Hepatic stellate cell (primary cell): Measurements from ENCODE around the gene STK10.
A peak's percentile ranks its signal among the peaks of the same experiment; 100 is the strongest.
"Not testable (repeated sequence)": the region's sequence is repeated elsewhere in the genome, so short reads cannot be mapped to it uniquely, and the experiment has no call there.

ENCODE experiments used
- DNase-seq: peaks from one replicate; pipeline ENCODE4 v3.0.0; 2011; ENCODE audit warnings: low spot score

The STK10 gene

GRCh38 chr5:172165465-172165864 is 22.6 kb downstream of the STK10 start:
- no peak for DNase-seq

- no peak for DNase-seq
Measured at GRCh38 chr5:172164769-172165212, 23.2 kb downstream of the STK10 start.

- DNase-seq: no peak
Measured at GRCh38 chr5:172163346-172163745, 24.7 kb downstream of the STK10 start.

- no peak for DNase-seq
Measured at GRCh38 chr5:172162987-172163343, 25.1 kb downstream of the STK10 start.

- peak; percentile 57 for DNase-seq
Measured at GRCh38 chr5:172162323-172162986, 25.6 kb downstream of the STK10 start.

GRCh38 chr5:172160506-172160905 is 27.5 kb downstream of the STK10 start:
- DNase-seq: no peak

- DNase-seq: no peak
Measured at GRCh38 chr5:172159016-172159415, 29.0 kb downstream of the STK10 start.

- no peak for DNase-seq
Measured at GRCh38 chr5:172156541-172156994, 31.5 kb downstream of the STK10 start.

- DNase-seq: not testable (repeated sequence)
Measured at GRCh38 chr5:172155101-172155500, 32.9 kb downstream of the STK10 start.

- no peak for DNase-seq
Measured at GRCh38 chr5:172153695-172154094, 34.3 kb downstream of the STK10 start.

- DNase-seq: no peak
Measured at GRCh38 chr5:172151661-172152210, 36.3 kb downstream of the STK10 start.

GRCh38 chr5:172150514-172151425 is 37.3 kb downstream of the STK10 start:
- DNase-seq: peak; percentile 36

GRCh38 chr5:172149481-172149880 is 38.5 kb downstream of the STK10 start:
- DNase-seq: not testable (repeated sequence)

GRCh38 chr5:172149073-172149472 is 39.0 kb downstream of the STK10 start:
- DNase-seq: peak; percentile 88

- no peak for DNase-seq
Measured at GRCh38 chr5:172148381-172148780, 39.6 kb downstream of the STK10 start.

- DNase-seq: no peak
Measured at GRCh38 chr5:172147857-172148256, 40.2 kb downstream of the STK10 start.

GRCh38 chr5:172146748-172147092 is 41.3 kb downstream of the STK10 start:
- no peak for DNase-seq

GRCh38 chr5:172145870-172146747 is 41.9 kb downstream of the STK10 start:
- no peak for DNase-seq

- DNase-seq: no peak
Measured at GRCh38 chr5:172144931-172145869, 42.8 kb downstream of the STK10 start.

GRCh38 chr5:172144291-172144815 is 43.7 kb downstream of the STK10 start:
- peak; percentile 34 for DNase-seq

- DNase-seq: no peak
Measured at GRCh38 chr5:172143875-172144274, 44.1 kb downstream of the STK10 start.
